Gastroesophageal sphincter (tissue), 4 donors: ENCODE data around the gene SMIM7. TPM values are rescaled to one million over a fixed set of nuclear protein-coding genes. Genes with fewer than 3 reads are reported as not detected.

Source experiments
- ATAC-seq: fragments of 150-250 bp; one replicate; pipeline ENCODE4 v1.9.1; 2016; ENCODE audit warnings: mild to moderate bottlenecking, moderate library complexity
- H3K27ac ChIP-seq, 4 donors: fragments of 200-600 bp; sonication (generic) in 3 of 4; 1 replicate in 3 of 4; 2 replicates in 1 of 4; pipeline ENCODE4 v1.5.1; 2016 to 2019
- H3K27me3 ChIP-seq: fragments of 200-600 bp; sonication (generic); one replicate; pipeline ENCODE4 v1.5.1; 2019
- H3K36me3 ChIP-seq, 2 donors: fragments of 200-600 bp; sonication (generic); one replicate each; pipeline ENCODE4 v1.5.1; 2019; ENCODE audit warnings: control low read depth in 1 of 2
- H3K4me1 ChIP-seq, 3 donors: fragments of 200-600 bp; sonication (generic); 1 replicate in 2 of 3; 2 replicates in 1 of 3; pipeline ENCODE4 v1.5.1; 2016 to 2019; ENCODE audit warnings: control low read depth in 2 of 3
- H3K4me3 ChIP-seq, 2 donors: fragments of 200-600 bp; sonication (generic); one replicate each; pipeline ENCODE4 v1.5.1; 2019; ENCODE audit warnings: mild to moderate bottlenecking in 1 of 2, moderate library complexity in 1 of 2
- H3K9me3 ChIP-seq, 3 donors: fragments of 200-600 bp; sonication (generic); one replicate each; pipeline ENCODE4 v1.5.1; 2017 to 2019; ENCODE audit warnings: control low read depth in 2 of 3
- EP300 ChIP-seq: sonication (generic); formaldehyde crosslinking; IDR thresholded peaks from one replicate; pipeline ENCODE4 v1.6.1; 2017; ENCODE audit warnings: antibody characterized with exemption, mild to moderate bottlenecking
- POLR2A ChIP-seq, 2 donors: fragments of 450-650 bp; IDR thresholded peaks; one replicate each; pipeline ENCODE4 v1.6.1; 2017; ENCODE audit warnings: antibody characterized with exemption in 2 of 2, mild to moderate bottlenecking in 2 of 2, moderate library complexity in 1 of 2
- POLR2AphosphoS5 ChIP-seq: sonication (generic); formaldehyde crosslinking; IDR thresholded peaks from one replicate; pipeline ENCODE4 v1.6.1; 2017; ENCODE audit warnings: antibody characterized with exemption
- WGBS, 2 donors: methylation state at CpG; one replicate each; pipeline ENCODE4 v1.1.5; 2018; ENCODE audit warnings: low coverage in 1 of 2; 5-methylcytosine and 5-hydroxymethylcytosine counted together
- total RNA-seq, 4 donors: library from RNA; depleted of rRNA; stranded (reverse); fragments of >200 nt; gene quantifications; one replicate each; pipeline ENCODE4 v1.1.0, GENCODE V29; 2016
- TF ChIP-seq, protein P1 (sequence below), 4 experiments: fragments of 200-600 bp in 2 of 4; fragments of 450-650 bp in 2 of 4; sonication (generic) in 1 of 4; IDR thresholded peaks; one replicate each; pipeline ENCODE4 v1.5.1; 2017 to 2019; ENCODE audit warnings: antibody characterized with exemption in 4 of 4, mild to moderate bottlenecking in 2 of 4, moderate library complexity in 2 of 4

Gene SMIM7
- total RNA-seq, 4 donors from 2014 or later, result 73.4 to 112 (median 86.0) TPM

DNA sequence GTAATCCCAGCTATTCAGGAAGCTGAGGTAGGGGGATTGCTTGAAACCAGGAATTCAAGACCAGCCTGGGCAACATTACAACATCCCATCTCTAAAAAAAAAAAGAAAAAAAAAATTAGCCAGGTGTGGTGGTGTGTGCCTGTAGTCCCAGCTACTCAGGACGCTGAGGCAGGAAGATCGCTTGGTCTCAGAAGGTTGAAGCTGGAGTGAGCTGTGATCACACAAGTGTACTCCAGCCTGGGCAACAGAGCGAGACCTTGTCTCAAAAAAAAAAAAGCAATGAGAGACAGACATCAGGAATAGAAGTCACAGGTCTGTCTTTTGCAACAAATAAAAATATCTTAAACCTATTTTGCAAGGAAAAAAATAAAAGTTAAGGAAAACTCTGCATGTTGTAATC is 24.3 kb upstream of the SMIM7 start:
- WGBS, 2 donors, result 88% methylated on average over 3 of the region's 3 CpGs; no CpG with 5 or more reads in 1 of the 2 donors
- H3K36me3 ChIP-seq, result peaks cover 0 to 31% of the 10 kb centered on the region in 2 donors
- H3K9me3 ChIP-seq, result peaks cover 0 to 16% (median 0%) of the 10 kb centered on the region in 3 donors
- H3K27ac ChIP-seq, result no peak overlapping the region
- H3K4me1 ChIP-seq, result no peaks in the 10 kb centered on the region
- TF ChIP-seq, protein P1, sequence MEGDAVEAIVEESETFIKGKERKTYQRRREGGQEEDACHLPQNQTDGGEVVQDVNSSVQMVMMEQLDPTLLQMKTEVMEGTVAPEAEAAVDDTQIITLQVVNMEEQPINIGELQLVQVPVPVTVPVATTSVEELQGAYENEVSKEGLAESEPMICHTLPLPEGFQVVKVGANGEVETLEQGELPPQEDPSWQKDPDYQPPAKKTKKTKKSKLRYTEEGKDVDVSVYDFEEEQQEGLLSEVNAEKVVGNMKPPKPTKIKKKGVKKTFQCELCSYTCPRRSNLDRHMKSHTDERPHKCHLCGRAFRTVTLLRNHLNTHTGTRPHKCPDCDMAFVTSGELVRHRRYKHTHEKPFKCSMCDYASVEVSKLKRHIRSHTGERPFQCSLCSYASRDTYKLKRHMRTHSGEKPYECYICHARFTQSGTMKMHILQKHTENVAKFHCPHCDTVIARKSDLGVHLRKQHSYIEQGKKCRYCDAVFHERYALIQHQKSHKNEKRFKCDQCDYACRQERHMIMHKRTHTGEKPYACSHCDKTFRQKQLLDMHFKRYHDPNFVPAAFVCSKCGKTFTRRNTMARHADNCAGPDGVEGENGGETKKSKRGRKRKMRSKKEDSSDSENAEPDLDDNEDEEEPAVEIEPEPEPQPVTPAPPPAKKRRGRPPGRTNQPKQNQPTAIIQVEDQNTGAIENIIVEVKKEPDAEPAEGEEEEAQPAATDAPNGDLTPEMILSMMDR (IDR thresholded peaks at IDR 0.05), result no peak
- TF ChIP-seq POLR2A (IDR thresholded peaks at IDR 0.05) (no peak), POLR2AphosphoS5 (no peak), EP300 (no peak)
- H3K27me3 ChIP-seq, result no peaks in the 10 kb centered on the region
- H3K4me3 ChIP-seq, result no peak overlapping the region
- no peak for ATAC-seq

DNA sequence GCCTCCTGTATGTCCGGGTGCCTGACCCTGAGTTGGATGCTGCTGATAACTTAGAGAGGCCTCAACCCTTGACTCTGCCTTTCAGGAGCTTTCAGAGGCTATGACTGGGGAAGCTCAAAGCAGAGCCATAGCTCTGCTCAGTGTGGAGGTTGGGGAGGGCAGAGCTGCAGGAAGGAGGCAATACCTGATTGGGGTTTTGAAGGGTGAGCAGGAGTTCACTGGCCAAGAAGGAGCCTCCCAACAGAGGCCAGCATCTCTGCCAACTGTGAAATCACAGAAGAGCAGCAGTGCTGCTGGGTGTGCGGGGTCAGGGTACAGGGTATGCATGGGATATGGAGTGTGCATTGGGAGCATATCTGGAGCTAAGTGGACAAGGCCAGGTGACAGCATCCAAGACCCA is 22.6 kb upstream of the SMIM7 start:
- Histone ChIP-seq H3K27me3 (no peaks in the 10 kb centered on the region), H3K9me3 (peaks cover 0 to 16% (median 0%) of the 10 kb centered on the region in 3 donors), H3K4me3 (no peak overlapping the region), H3K36me3 (peaks cover 0 to 31% of the 10 kb centered on the region in 2 donors), H3K27ac (no peak overlapping the region), H3K4me1 (no peaks in the 10 kb centered on the region)
- no peak for TF ChIP-seq EP300
- TF ChIP-seq POLR2A (IDR thresholded peaks at IDR 0.05), result no peak
- no peak for TF ChIP-seq POLR2AphosphoS5
- TF ChIP-seq, protein P1 (IDR thresholded peaks at IDR 0.05), result no peak
- WGBS, 2 donors, result 91 to 100% methylated on average over 1 to 2 of the region's 2 CpGs
- ATAC-seq, result no peak

- H3K4me3 ChIP-seq, result no peak overlapping the region
- no peak for ATAC-seq
- H3K27ac ChIP-seq, result no peak overlapping the region
- peaks cover 0 to 31% of the 10 kb centered on the region in 2 donors for H3K36me3 ChIP-seq
- H3K9me3 ChIP-seq, result peaks cover 0 to 16% (median 0%) of the 10 kb centered on the region in 3 donors
- H3K27me3 ChIP-seq, result no peaks in the 10 kb centered on the region
- TF ChIP-seq, protein P1 (IDR thresholded peaks at IDR 0.05), result no peak
- TF ChIP-seq POLR2AphosphoS5 (no peak), EP300 (no peak), POLR2A (IDR thresholded peaks at IDR 0.05) (no peak)
- no peaks in the 10 kb centered on the region for H3K4me1 ChIP-seq
- 80% methylated on average over 1 of the region's 11 CpGs; no CpG with 5 or more reads in 1 of the 2 donors for WGBS, 2 donors
These were observed 19.9 kb upstream of the SMIM7 start for GRCh38 chr19:16679811-16680210.

- Histone ChIP-seq H3K27ac (no peak overlapping the region), H3K4me3 (no peak overlapping the region), H3K4me1 (no peaks in the 10 kb centered on the region), H3K27me3 (no peaks in the 10 kb centered on the region), H3K36me3 (peaks cover 0 to 34% of the 10 kb centered on the region in 2 donors), H3K9me3 (peaks cover 0 to 16% (median 0%) of the 10 kb centered on the region in 3 donors)
- TF ChIP-seq EP300 (no peak), POLR2A (IDR thresholded peaks at IDR 0.05) (no peak), POLR2AphosphoS5 (no peak)
- TF ChIP-seq, protein P1 (IDR thresholded peaks at IDR 0.05), result no peak
- 84 to 95% methylated on average over 6 to 9 of the region's 9 CpGs for WGBS, 2 donors
- ATAC-seq, result no peak
These were observed 18.6 kb upstream of the SMIM7 start for GRCh38 chr19:16678498-16678897.

DNA sequence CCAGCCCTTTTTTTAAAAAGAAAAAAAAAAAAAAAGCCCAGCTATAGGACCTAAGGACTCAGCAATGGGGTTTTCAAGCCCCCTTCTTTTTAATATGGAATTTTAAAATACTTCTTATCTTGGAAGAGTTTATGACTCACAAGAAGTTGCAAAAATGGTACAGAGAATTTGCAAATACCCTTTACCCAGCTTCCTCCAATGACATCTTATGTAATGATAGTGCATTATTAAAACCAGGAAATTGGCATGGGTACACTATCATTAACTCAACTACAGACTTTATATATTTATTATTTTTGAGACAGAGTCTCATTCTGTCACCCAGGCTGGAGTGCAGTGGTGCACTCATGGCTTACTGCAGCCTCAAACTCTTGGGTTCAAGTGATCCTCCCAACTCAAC is 17.1 kb upstream of the SMIM7 start:
- Histone ChIP-seq H3K27me3 (no peaks in the 10 kb centered on the region), H3K27ac (no peak overlapping the region), H3K36me3 (peaks cover 0 to 33% of the 10 kb centered on the region in 2 donors), H3K9me3 (peaks cover 0 to 16% (median 0%) of the 10 kb centered on the region in 3 donors), H3K4me3 (no peak overlapping the region), H3K4me1 (peaks cover 0 to 2% (median 0%) of the 10 kb centered on the region in 3 donors)
- ATAC-seq, result no peak
- TF ChIP-seq EP300 (no peak), POLR2A (IDR thresholded peaks at IDR 0.05) (no peak), POLR2AphosphoS5 (no peak)
- TF ChIP-seq, protein P1 (IDR thresholded peaks at IDR 0.05), result no peak
